Middle frontal gyrus (tissue), 1 donor: Measurements from ENCODE around the gene TLR8.
"Not testable (repeated sequence)": the region's sequence is repeated elsewhere in the genome, so short reads cannot be mapped to it uniquely, and the experiment has no call there.

Experiments used
- DNase-seq: peaks from one replicate; pipeline ENCODE4 v3.0.0-alpha.2; 2015; ENCODE audit warnings: low spot score; ENCODE audit errors: extremely low spot score

The TLR8 gene

DNA sequence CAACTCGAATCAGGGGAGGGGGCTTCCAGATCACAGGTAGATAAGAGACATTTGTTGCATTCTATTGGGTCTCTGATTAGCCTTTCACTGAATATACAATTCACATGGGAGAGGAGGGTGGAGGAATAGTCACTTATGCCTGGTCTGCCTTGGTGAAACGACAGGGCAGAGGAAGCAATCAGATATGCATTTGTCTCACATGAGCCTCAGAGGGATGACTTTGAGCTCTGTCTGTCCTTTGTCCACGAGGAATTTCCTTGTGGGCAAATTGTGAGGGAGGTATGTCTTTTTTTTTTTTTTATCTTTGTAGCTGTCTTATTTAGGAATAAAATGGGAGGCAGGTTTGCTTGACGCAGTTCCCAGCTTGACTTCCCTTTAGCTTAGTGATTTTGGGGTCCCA is 40.0 kb downstream of the TLR8 start:
- no peak for DNase-seq

DNA sequence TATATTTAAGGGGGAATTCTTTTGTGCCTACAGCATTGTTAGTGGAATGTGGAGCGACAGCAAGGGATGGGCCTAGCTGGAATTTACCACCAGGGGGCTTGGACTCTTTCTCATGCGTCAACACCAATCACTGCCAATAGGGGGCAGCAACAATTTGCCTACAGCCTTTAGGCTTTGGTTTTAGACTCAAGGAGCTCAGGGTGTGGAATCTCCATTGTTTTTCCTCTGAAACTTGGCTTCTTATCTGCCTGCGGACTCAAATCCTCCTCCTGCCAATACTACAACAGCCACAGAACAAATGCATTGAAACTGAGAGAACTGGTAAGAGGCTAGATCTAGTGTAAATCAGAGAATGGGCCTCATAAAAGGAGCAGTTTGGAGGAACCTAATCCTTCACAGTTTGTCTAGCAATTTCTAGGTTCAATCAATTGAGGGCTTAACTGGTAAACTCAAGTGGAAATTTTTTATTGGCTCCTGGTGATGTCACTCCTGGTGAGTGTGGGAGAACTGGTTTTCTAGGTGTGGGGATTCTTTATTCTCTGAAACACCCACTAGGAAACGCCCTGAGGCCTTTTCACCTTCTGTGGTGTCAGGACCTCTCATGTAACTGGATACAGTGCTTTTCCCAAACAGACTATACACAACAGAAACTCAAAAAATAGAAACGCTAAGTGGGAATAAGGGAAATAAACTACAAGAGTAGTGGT is 40.6 kb downstream of the TLR8 start:
- DNase-seq: no peak

DNA sequence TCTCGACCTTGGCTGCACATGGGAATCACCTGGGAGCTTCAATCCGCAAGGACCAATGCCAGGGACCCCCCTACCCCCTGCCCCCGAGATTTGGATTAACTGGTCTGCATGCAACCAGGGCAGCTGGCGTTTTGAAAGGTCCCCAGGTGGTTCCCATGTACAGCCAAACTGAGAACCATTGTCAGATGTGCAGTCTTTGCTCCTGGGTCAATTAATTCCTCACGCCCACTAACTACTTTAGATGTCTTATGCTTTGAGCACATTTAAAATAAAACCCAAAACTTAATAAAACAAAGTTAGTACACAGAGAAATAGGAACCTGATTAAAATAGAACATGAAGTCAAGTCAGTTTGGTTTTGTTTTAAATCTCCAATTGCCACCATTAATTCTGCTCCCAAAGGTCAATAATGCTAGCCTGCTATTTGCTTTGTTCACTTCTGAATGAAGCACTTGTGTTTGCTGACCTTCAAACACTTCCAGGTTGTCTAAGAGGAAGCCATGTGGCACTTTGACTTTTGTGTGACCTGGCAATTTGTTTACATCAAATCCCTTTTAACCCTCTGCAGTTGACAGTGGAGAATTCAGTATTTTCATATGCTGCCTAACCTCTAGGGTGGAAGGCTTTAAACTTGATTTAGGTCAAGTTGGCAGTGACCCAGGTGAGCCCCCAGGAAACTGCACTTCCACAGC is 41.3 kb downstream of the TLR8 start:
- no peak for DNase-seq

DNA sequence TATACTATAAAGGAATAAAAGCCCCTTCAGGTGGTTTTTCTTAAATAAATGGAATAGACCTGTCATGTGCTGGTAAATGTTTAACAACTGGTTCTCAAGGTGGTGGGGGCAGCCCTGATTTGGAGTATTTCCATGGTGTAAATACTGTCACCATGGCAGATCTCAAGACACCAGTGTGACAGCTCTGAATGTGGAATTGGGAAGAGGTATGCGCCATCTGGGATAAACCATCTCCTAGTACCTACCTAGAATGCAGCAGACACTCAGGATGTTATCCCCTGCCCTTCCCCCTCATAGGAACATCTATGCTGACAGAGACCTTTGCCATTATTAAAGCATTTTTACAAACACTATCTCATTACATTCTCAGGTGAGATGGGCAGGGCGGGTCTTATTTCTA is 42.1 kb downstream of the TLR8 start:
- no peak for DNase-seq

DNA sequence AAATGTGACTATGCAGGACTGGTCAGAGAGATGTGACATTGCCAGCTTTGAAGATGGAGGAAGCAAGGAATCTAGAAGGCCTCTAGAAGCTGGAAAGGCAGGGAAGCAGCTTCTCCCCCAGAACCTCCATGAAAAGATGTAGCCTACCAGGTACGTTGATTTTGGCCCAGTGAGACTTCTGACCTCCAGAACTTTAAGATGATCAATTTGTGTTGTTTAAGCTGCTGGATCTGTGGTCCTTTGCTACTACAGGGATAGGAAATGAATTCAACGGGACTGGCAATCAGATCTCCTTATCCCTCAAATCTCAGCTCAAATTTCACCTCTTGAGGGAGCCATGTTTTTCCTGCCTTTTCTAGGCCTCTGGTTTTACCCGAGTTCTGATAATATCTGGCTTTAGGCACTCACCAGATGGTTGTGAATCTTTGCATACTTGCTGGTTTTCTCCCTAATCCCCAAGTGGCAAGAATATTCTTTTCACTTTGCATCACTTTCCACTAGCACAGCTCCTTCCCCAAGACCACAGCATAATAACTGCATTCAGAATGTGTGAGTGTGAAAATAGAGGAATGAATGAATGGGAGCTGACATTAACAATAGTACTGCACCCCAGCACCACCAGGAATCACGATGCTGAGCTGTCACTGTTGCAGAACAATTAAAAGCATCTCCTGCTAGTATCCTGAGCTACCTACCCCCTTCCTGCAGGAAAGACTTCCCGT is 42.9 kb downstream of the TLR8 start:
- DNase-seq: no peak

DNA sequence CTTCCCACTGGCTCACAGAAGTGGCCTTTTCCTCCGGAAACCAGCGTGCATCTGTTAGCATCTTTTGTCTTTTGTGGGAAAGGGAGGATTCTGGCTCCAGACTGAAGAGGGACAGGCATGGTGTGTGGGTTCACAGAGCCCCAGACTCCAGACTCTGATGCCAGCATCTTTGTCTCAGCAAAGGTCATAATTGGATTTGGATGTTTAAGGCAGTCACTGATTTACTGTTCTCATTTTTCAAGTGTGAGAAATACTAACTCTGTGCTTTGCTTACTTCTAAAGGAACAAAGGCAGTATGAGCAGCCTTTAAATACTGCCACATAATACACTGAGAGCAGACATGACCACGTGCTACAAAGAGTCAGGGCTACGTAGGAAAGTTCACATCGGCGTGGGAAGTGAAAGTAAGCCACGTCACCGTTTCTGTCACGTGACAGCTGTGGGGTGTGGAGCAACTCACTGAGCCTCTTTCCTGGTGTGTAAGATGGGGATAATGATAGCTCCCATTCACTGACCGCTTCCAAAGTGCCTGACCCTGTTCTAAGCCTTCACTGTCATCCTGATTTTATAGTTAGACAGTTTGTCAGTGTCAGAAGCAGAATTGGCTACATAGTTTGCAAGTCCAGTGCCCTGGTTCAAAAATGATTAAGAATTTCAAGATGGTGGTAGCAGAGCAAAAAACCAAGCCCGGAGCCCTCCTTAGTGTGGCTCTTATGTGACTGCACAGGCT is 43.7 kb downstream of the TLR8 start:
- DNase-seq: peak; percentile 14

DNA sequence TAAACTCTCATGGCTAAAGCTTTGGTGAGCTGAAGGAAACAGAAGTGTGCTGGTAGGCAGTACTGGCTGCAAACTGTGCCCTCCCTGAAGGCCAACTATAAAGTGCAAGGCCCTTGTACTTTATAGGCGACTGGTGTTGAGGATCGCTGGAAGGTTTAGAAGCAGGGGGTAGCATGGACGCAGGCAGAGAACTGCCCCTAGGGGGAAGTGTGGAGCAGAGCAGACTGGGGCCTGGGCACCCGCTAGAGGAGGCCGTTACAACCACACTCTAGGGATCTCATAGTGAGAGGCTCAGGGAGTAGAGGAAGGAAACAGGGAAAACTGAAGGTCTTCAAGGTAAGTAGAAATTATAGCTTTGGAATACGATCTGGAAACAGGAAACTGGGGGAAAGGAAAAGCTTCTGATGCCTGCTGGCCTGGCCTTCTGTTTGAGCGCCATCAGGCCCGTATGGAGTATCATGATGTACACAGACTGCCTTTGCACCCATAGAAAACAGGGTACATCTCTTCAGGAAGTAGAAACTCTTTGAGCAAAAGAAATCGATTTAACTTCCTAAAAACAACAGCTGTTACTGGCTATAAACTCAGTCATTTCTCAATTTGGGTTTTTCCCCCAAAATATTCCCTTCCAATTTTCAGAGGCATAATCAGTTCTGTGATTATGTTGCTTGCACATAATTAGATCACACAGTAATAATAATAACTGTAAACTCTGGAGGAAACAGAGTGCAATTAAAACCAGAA is 44.6 kb downstream of the TLR8 start:
- DNase-seq: no peak

DNA sequence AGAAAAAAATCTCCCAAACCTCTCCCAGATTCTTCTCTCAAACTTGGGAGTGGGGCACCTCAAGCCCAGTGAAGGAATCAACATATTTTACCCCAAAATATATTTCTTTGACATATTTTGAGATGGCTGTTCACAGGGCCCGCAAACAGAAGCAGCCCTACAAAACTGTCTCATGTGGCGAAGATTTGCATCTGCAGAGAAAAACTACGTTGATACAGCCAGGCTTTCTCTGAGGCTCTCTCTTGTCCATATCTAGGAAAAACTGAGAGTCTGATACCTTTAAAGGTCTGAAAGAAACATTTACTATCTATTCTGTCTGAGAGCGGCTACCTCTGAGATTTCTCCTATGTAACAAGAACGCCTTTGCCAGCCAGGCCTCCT is 45.2 kb downstream of the TLR8 start:
- no peak for DNase-seq

DNA sequence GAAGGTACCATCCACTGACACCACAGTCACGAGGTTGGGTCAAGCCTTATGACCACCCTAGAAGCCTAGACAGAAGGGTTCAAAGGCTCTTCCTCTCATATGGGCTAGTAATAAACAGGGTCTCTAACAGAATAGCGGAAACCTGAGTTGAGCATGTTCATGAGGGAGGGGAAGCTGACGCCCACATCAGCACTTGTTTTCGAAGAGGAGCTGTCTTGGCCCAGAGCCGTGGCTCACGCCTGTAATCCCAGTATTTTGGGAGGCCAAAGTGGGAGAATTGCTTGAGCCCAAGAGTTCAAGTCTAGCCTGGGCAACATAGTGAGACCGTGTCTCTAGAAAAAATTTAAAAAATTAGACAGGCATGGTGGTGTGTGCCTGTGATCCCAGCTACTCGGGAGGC is 47.0 kb downstream of the TLR8 start:
- no peak for DNase-seq

DNA sequence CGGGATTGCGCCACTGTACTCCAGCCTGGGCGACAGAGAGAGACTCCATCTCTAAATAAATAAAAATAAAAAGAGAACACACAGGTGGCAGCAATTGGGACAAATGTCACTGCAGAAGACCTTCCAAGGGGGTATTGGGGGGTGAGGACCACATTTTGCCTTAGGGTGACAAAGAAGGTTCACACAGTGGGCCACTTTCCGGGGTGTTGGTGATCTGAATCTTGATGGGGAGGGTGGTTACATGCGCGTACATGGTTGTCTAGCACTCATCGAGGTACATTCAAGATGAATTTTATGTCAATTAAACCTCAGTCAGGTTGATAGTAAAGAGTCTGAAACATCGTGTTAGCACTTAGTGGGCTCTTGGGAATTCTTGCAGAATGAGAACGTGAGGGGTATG is 48.0 kb downstream of the TLR8 start:
- DNase-seq: no peak

DNA sequence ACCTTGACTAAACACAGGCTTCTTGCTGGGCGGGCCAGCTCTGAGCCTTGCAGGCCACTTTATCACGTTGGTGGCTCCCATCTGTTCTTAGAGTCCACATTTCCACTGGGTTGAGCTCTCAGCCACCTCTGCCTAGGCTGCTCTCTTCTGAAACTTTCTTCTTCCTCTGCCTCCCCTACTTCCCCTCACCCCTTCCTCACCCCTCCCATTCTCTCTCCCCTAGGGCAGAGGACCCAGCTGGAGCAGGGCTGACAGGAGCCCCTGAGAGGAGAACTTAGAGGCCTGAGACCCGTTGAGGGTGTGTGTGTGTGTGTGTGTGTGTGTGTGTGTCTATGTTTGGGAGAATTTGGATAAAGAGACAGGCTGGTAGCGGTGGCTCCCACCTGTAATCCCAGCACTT is 48.6 kb downstream of the TLR8 start:
- no peak for DNase-seq

DNA sequence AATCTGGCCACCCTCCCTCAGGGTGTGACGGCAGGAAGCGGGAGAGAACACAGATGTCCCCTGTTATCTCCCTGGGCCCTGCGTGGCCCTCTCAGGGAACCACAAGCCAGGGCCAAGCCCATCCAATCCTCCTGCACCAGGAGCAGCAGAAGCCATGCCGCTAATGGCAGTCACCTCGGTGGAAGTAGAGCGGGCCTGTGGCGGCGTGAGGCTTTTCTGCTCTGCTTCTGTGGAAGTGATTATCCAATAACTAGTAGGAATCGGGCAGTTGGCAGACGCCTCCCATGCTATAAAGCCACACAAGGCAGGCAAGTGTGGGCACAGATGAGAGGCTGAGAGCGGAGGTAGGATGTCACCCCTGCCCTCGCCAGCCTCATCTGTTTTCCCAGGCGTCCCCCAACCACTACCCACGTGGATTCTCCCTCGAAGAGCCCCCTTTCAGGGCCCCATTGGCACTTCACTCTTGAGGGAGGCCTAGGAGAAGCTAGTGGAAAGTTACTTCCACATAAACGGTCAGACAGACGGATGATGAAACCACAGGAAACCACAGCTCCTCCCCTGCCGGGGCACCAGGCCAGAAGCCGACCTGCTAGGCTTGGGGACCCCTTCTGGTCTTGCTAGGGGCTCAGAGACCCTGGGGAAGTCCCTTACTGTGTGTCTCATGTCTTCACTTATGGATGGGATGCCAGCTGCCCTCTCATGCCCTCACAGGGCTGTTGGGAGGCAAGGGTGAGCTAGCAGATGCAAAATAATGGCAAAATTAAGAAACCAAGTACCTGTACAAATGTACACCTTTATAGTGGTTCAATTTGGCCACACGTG is 49.7 kb downstream of the TLR8 start:
- no peak for DNase-seq

DNA sequence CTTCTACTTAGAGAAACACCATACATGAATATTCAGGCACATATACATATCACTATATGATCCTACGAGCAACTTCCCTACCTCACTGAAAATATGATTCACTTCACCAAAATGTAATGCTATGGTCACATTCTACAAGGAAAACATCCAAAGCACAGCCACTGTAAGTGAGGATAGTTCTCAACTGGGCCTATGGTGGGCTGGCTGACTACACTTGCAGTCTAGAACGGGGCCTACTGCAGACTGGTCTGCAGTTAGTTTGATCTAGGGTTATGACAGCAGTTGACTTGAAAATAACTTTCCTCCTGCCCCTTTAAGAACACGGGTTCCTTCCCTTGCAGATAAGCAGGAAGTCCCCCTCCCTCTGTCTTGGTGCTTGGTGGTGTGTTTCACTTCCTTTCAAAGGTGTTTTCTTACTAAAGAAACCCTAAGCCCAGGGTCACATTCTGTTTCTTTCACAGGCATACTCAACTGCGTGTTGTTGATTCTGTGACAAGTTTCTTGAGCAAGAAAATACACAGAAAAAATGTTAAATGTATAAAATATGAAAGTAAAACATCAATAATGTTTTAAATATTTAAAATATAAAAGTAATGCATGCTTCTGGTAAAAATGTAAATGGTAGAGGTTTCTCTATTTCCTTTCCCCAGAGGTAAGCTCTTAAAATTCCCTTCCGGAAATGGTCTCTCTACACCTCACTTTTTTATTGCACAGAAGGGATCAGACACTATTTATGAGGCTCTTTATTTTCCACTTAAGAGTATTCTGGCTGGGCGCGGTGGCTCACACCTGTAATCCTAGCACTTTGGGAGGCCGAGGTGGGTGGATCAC is 50.5 kb downstream of the TLR8 start:
- no peak for DNase-seq

DNA sequence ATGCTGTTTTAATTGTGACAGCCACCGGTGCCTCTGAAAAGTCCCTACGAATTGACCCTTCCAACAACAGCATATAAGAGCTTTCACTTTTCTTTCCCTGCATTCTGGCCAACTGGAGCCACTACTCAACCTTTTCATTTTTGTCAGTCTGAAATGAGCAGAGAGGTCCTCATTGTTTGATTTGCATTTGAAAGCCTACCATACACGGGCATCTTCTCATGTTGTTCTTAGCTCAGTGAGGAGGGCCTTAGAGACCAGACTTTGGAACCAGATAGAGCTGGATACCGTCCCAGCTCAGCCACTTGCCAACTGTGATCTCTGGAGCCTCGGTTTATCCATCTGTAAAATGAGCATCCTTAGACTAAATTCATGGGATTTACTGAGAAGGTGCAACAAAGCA is 51.6 kb downstream of the TLR8 start:
- DNase-seq: no peak

DNA sequence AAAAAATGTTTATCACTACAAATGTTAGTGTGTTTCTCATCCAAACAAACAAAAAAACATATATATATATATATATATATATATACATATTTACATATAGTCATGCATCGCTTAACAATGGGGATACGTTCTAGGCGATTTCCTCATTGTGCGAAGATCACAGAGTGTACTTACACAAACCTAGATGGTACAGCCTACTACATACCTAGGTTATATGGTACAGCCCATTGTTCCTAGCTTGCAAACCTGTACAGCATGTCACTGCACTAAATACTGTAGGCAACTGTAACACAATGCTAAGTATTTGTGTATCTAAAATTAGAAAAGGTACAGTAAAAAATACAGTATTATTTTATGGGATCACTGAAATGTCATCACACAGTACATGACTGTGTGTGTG is 52.0 kb downstream of the TLR8 start:
- DNase-seq: no peak

DNA sequence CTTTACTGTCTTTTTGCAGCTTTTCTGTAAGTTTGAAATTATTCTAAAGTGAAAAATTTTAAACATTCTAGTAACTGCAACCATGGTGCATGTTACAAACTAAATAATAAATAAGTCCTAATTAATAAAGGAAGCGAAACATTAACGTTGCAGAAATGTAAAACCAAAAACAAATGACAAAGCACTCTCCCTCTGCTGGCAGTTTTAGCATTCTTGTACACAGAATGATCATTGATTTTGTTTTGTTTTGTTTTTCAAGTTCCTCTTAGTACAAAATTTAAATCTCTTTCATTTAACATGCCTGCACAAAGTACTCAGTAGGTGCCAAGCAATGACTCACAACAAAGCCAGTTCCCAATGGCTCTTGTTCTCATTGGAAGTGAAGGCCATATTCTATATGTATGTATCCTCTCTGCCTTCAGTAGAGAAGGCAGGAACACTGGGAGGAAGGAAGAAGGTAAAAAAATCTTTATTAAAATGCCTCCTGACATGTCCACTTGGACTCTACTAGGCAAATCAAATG is 54.8 kb downstream of the TLR8 start:
- DNase-seq: no peak

DNA sequence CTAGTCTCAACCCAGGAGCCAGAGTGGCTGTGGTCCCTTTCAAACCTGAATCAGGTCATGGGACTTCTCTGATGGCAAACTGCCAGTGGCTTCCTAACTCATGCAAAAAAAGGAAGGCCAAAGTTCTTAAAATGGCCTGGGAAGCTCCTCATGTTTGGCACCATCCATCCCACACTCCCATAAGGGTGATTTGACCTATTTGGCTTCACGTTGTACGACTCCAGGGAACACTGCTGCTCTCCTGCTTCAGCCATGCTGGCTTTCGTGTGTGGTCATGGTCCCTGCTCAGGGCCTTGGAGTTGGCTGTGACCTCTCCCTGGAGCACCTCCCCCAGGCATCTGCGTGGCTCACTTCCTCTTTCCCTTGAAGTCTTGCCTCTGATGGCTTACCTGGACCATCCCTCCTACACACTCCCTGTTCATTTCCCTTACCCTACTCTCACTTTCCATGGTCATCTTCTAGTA is 55.7 kb downstream of the TLR8 start:
- DNase-seq: no peak

DNA sequence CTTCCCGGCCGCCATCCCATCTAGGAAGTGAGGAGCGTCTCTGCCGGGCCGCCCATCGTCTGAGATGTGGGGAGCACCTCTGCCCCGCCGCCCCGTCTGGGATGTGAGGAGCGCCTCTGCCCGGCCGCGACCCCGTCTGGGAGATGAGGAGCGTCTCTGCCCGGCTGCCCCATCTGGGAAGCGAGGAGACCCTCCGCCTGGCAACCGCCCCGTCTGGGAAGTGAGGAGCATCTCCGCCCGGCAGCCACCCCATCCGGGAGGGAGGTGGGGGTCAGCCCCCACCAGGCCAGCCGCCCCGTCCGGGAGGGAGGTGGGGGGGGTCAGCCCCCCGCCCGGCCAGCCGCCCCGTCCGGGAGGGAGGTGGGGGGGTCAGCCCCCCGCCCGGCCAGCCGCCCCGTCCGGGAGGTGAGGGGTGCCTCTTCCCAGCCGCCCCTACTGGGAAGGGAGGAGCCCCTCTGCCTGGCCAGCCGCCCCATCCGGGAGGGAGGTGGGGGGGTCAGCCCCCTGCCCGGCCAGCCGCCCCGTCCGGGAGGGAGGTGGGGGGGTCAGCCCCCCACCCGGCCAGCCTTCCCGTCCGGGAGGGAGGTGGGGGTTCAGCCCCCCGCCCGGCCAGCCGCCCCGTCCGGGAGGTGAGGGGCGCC is 56.9 kb downstream of the TLR8 start:
- DNase-seq: not testable (repeated sequence)
